A673 (cell line): ENCODE measurements around the gene HSPD1. TPM values are rescaled to one million over a fixed set of nuclear protein-coding genes. Genes with fewer than 3 reads are reported as not detected.

ENCODE experiments used
- BruUV-seq: library from RNA; stranded (reverse); fragments of 400-500 nt; replicated peaks from 2 replicates; lab custom pipeline; 2021; lab: Mats Ljungman, UMichigan
- CTCF ChIA-PET: fragments of 300-600 bp; sonication (Branson Sonifier 250); formaldehyde crosslinking; loops from one replicate; lab custom pipeline; 2022; ENCODE audit warnings: antibody characterized with exemption; lab: Charles Lee
- POLR2A ChIA-PET: fragments of 300-600 bp; sonication (Branson Sonifier 250); formaldehyde crosslinking; loops from one replicate; lab custom pipeline; 2022; ENCODE audit warnings: antibody characterized with exemption; ENCODE audit not compliant: low non-redundant PET; lab: Charles Lee
- DNase-seq: peaks from one replicate; pipeline ENCODE4 v3.0.0-alpha.2; 2015; ENCODE audit warnings: low spot score
- H3K27ac ChIP-seq: fragments of 200-600 bp; sonication (generic); 2 replicates; pipeline ENCODE4 v1.5.1; 2016; ENCODE audit warnings: mixed run types, low read depth, mild to moderate bottlenecking, mixed read lengths, antibody characterized with exemption, low read length; ENCODE audit not compliant: poor library complexity, severe bottlenecking
- H3K27me3 ChIP-seq: fragments of 200-600 bp; sonication (generic); replicated peaks from 2 replicates; pipeline ENCODE4 v1.6.1; 2017; ENCODE audit warnings: mixed run types, low read depth, mild to moderate bottlenecking, mixed read lengths, antibody characterized with exemption, low read length; ENCODE audit not compliant: insufficient read depth, poor library complexity
- H3K36me3 ChIP-seq: fragments of 200-600 bp; sonication (generic); 2 replicates; pipeline ENCODE4 v1.6.1; 2016; ENCODE audit warnings: mixed run types, mild to moderate bottlenecking, mixed read lengths, antibody characterized with exemption, low read length; ENCODE audit not compliant: insufficient read depth, poor library complexity, severe bottlenecking
- H3K4me1 ChIP-seq: fragments of 200-600 bp; sonication (generic); 2 replicates; pipeline ENCODE4 v1.6.1; 2017; ENCODE audit warnings: mixed run types, mild to moderate bottlenecking, mixed read lengths, antibody characterized with exemption, low read length; ENCODE audit not compliant: insufficient read depth, poor library complexity, severe bottlenecking
- H3K4me3 ChIP-seq: fragments of 200-600 bp; sonication (generic); 2 replicates; pipeline ENCODE4 v1.5.1; 2016; ENCODE audit warnings: low read depth, mixed run types, mild to moderate bottlenecking, mixed read lengths, low read length; ENCODE audit not compliant: poor library complexity, severe bottlenecking
- H3K9me3 ChIP-seq: fragments of 200-600 bp; sonication (generic); 2 replicates; pipeline ENCODE4 v1.6.1; 2016; ENCODE audit warnings: mixed run types, low read depth, mild to moderate bottlenecking, mixed read lengths, antibody characterized with exemption, low read length; ENCODE audit not compliant: poor library complexity, severe bottlenecking
- EZH2 ChIP-seq: fragments of 200-600 bp; sonication (generic); IDR thresholded peaks from 2 replicates; pipeline ENCODE4 v1.6.1; 2017; ENCODE audit warnings: borderline replicate concordance, low read depth, mild to moderate bottlenecking, mixed read lengths, antibody characterized with exemption, low read length; ENCODE audit not compliant: poor library complexity, severe bottlenecking
- intact Hi-C: fragments of 100-400 bp; cut with micrococcal nuclease; formaldehyde crosslinking; loops from one replicate; pipeline ENCODE4 v1.10.0; 2022; ENCODE audit not compliant: unreplicated experiment
- total RNA-seq: library from RNA; stranded (reverse); gene quantifications from 2 replicates; pipeline ENCODE4 v1.2.3, GENCODE V29; 2021
- TF ChIP-seq, protein P1 (sequence below): fragments of 300-800, 200-600 bp; sonication (generic); conservative IDR thresholded peaks from 2 replicates; pipeline ENCODE4 v1.5.1; 2017; ENCODE audit warnings: low read depth, mild to moderate bottlenecking, antibody characterized with exemption, low read length, moderate library complexity, mixed read lengths

Gene HSPD1
- total RNA-seq, 1 experiment from 2014 or later, result 812 TPM

DNA sequence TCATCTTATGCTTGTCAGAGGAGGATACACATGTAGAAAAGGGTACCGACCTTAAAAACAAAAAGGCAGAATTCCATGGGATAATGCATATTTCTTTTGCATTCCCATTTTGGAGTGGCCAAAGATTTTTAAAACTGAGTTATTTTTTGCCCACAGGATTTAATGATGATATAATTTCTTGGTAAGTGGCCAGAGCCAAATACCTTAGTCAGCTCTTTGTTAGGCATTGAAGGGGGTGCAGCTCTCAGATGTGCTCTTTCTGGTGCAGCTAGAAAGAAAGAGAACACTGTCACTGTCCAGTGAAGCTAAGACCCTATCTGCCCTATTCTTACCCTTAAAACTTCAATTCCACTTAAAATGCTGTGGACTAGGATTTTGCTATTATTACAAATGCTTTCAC is 35.5 kb downstream of the HSPD1 start:
- Histone ChIP-seq H3K4me1 (no peaks in the 10 kb centered on the region), H3K27me3 (no peaks in the 10 kb centered on the region), H3K27ac (no peak overlapping the region), H3K4me3 (no peak overlapping the region), H3K36me3 (peaks cover 18% of the 10 kb centered on the region), H3K9me3 (no peaks in the 10 kb centered on the region)
- intact Hi-C loops, result no loop called here
- no peak for DNase-seq
- no TSS peak for BruUV-seq
- ChIA-PET CTCF (no interaction called here), POLR2A (no interaction called here)
- no peak for TF ChIP-seq EZH2
- TF ChIP-seq, protein P1, sequence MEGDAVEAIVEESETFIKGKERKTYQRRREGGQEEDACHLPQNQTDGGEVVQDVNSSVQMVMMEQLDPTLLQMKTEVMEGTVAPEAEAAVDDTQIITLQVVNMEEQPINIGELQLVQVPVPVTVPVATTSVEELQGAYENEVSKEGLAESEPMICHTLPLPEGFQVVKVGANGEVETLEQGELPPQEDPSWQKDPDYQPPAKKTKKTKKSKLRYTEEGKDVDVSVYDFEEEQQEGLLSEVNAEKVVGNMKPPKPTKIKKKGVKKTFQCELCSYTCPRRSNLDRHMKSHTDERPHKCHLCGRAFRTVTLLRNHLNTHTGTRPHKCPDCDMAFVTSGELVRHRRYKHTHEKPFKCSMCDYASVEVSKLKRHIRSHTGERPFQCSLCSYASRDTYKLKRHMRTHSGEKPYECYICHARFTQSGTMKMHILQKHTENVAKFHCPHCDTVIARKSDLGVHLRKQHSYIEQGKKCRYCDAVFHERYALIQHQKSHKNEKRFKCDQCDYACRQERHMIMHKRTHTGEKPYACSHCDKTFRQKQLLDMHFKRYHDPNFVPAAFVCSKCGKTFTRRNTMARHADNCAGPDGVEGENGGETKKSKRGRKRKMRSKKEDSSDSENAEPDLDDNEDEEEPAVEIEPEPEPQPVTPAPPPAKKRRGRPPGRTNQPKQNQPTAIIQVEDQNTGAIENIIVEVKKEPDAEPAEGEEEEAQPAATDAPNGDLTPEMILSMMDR, result no peak

DNA sequence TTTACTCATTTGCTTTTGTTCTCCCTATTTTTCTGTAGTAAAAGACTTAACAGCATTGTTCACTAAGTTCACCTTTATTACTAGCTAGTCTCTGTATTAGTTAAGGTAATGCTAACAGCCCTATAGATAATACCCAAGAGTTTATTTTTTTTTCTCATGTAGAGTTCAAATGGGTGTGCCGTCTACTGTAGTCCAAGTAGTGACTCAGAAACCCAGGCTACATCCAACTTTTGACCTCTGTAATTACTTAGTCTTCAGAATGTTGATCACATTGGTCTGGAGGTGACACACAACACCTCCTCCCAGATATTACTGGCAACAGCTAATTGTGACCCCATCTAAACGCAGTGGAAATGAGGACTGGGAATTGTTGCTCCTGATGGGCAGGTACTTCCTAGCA is 38.6 kb downstream of the HSPD1 start:
- peaks cover 18% of the 10 kb centered on the region for H3K36me3 ChIP-seq
- no peaks in the 10 kb centered on the region for H3K4me1 ChIP-seq
- H3K4me3 ChIP-seq, result no peak overlapping the region
- no peak for TF ChIP-seq EZH2
- TF ChIP-seq, protein P1, result no peak
- no peaks in the 10 kb centered on the region for H3K9me3 ChIP-seq
- DNase-seq, result no peak
- no TSS peak for BruUV-seq
- no peak overlapping the region for H3K27ac ChIP-seq
- intact Hi-C loops, result no loop called here
- CTCF ChIA-PET, result no interaction called here
- POLR2A ChIA-PET, result no interaction called here
- H3K27me3 ChIP-seq, result no peaks in the 10 kb centered on the region

DNA sequence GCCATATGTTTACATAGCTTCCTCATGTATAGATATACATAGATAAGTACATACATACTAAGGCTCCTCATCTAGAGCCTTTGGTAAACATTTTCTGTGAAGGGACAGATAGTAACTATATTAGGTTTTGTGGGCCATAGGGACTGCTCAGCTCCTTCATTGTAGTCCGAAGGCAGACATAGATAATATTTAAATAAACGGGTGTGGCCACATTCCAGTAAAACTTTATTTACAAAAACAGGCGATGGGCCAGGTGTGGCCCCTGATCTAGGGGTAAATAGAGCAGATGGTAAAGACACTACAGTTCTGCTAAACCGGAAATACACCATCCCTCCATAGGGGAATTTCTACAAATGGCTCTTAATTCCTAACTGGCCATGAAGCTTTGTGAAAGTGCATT is 39.0 kb downstream of the HSPD1 start:
- intact Hi-C loops, result no loop called here
- no peak for DNase-seq
- POLR2A ChIA-PET, result no interaction called here
- H3K9me3 ChIP-seq, result no peaks in the 10 kb centered on the region
- no peaks in the 10 kb centered on the region for H3K27me3 ChIP-seq
- TF ChIP-seq, protein P1, result no peak
- no peak for TF ChIP-seq EZH2
- no peaks in the 10 kb centered on the region for H3K4me1 ChIP-seq
- no peak overlapping the region for H3K4me3 ChIP-seq
- peaks cover 18% of the 10 kb centered on the region for H3K36me3 ChIP-seq
- CTCF ChIA-PET, result no interaction called here
- no TSS peak for BruUV-seq
- no peak overlapping the region for H3K27ac ChIP-seq
